H1 (cell line): ENCODE data around the gene MBNL1.

ENCODE experiments used
- BCL11A ChIP-seq, 2 experiments: IDR thresholded peaks; one replicate each; pipeline ENCODE4 v1.6.1; 2011; ENCODE audit warnings: low read depth in 2 of 2, low read length in 2 of 2, mild to moderate bottlenecking in 2 of 2
- CTCF ChIP-seq, 3 experiments: IDR thresholded peaks; 1 replicate in 2 of 3; 2 replicates in 1 of 3; pipeline versions ENCODE4 v1.5.1 to v1.6.1; 2011; ENCODE audit warnings: low read length in 3 of 3, mild to moderate bottlenecking in 3 of 3, inconsistent platforms in 2 of 3, low read depth in 1 of 3, moderate library complexity in 1 of 3; ENCODE audit not compliant: insufficient read depth in 1 of 3; ENCODE audit errors: control extremely low read depth in 1 of 3
- EP300 ChIP-seq, 2 experiments: IDR thresholded peaks; 1 replicate in 1 of 2; 2 replicates in 1 of 2; pipeline ENCODE4 v1.6.1; 2011 to 2012; ENCODE audit warnings: low read depth in 2 of 2, low read length in 2 of 2, mild to moderate bottlenecking in 2 of 2, borderline replicate concordance in 1 of 2, inconsistent platforms in 1 of 2, moderate library complexity in 1 of 2
- NRF1 ChIP-seq: IDR thresholded peaks from 2 replicates; pipeline ENCODE4 v1.6.1; 2011; ENCODE audit warnings: mild to moderate bottlenecking, low read depth, low read length, improper control_type of control experiment
- POLR2A ChIP-seq, 2 experiments: IDR thresholded peaks; 1 replicate in 1 of 2; 2 replicates in 1 of 2; pipeline ENCODE4 v1.6.1; 2011; ENCODE audit warnings: low read depth in 2 of 2, low read length in 2 of 2, mild to moderate bottlenecking in 2 of 2; ENCODE audit errors: control extremely low read depth in 1 of 2
- POLR2AphosphoS5 ChIP-seq: IDR thresholded peaks from 2 replicates; pipeline ENCODE4 v1.6.1; 2011; ENCODE audit warnings: low read depth, low read length
- RNF2 ChIP-seq: fragments of 200-900, 300-1000 bp; sonication (generic); IDR thresholded peaks from 2 replicates; pipeline ENCODE4 v1.7.1; 2016; ENCODE audit warnings: borderline replicate concordance, low read depth, mild to moderate bottlenecking, antibody characterized with exemption, low read length; ENCODE audit not compliant: poor library complexity, severe bottlenecking; ENCODE audit errors: missing control alignments
- TF ChIP-seq, protein P1 (sequence below): IDR thresholded peaks from 2 replicates; pipeline ENCODE4 v1.6.1; 2012; ENCODE audit warnings: inconsistent platforms

GRCh38 chr3:152459572-152459971, 190.8 kb downstream of the MBNL1 start:
- TF ChIP-seq EP300 (IDR thresholded peaks at IDR 0.05; ENCODE audit: borderline replicate concordance in 1 of 2, low read depth in 2 of 2, low read length in 2 of 2) (no peak), POLR2AphosphoS5 (no peak), POLR2A (IDR thresholded peaks at IDR 0.05; ENCODE audit: control extremely low read depth in 1 of 2, low read depth in 2 of 2, low read length in 2 of 2) (no peak), NRF1 (no peak), RNF2 (no peak), BCL11A (IDR thresholded peaks at IDR 0.05; ENCODE audit: low read depth in 2 of 2, low read length in 2 of 2) (no peak), CTCF (IDR thresholded peaks at IDR 0.05; ENCODE audit: control extremely low read depth in 1 of 3, insufficient read depth in 1 of 3, low read depth in 1 of 3, low read length in 3 of 3) (no peak)
- TF ChIP-seq, protein P1, sequence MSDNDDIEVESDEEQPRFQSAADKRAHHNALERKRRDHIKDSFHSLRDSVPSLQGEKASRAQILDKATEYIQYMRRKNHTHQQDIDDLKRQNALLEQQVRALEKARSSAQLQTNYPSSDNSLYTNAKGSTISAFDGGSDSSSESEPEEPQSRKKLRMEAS: no peak
